Fibroblast of the aortic adventitia (primary cell): ENCODE results near the gene OPCML. TPM values are rescaled to one million over a fixed set of nuclear protein-coding genes. Genes with fewer than 3 reads are reported as not detected.

Experiments used
- DNase-seq: peaks from one replicate; pipeline ENCODE4 v3.0.0-alpha.2; 2010; ENCODE audit warnings: low read depth
- H3K4me3 ChIP-seq: 2 replicates; pipeline ENCODE4 v1.5.1; 2011; ENCODE audit warnings: low read depth, mild to moderate bottlenecking, control low read depth, low read length, moderate library complexity
- CTCF ChIP-seq: IDR thresholded peaks from 2 replicates; pipeline ENCODE4 v1.5.1; 2011; ENCODE audit warnings: mild to moderate bottlenecking, low read length, control low read depth, inconsistent platforms; ENCODE audit not compliant: insufficient read depth
- total RNA-seq: library from RNA; depleted of rRNA; stranded (reverse); fragments of >200 nt; gene quantifications from 2 replicates; pipeline ENCODE4 v1.2.3, GENCODE V29; 2012; ENCODE audit warnings: low replicate concordance

The OPCML gene
- total RNA-seq, 1 donor, result 0.18 TPM

DNA sequence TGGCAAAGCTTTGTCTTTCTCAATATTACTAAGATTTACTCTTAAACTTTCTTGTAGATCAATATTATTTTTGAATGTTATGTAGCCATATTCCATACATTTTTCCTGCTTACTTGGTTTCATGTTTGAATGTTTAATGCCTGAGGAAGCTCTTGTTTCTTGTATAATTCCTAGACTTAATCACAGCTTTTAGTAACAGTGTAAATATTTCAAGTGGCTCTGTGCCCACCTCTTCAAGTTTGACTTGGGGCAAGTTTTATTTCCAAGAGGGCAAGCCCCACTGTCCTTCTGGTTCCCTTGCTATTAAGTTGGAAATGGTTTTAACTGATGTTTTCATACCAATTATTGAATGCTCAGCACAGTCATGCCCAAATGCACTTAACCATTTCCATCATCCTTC lies 1004.1 kb downstream of the OPCML start:
- DNase-seq, result no peak
- no peak overlapping the region for H3K4me3 ChIP-seq
- TF ChIP-seq CTCF, result no peak

DNA sequence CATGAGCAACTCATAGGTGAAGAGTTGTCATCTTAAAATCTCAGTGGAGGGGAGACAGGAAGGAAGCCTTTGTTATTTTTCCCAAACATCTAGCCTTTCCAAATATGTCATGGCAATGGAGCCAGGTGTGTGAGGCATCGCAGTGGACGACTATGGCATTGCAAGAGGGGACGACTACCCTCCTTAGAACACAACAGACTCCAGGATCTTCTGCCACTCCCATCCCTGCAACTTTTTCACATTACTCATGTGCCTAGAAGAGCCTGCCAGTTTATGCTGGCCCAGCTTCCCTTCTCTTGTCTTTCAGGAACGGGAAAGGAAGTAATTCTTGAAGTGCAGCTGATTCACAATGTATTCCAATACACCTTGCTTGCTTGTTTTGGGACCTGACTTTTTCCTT lies 1008.4 kb downstream of the OPCML start:
- TF ChIP-seq CTCF, result no peak
- DNase-seq, result no peak
- H3K4me3 ChIP-seq, result no peak overlapping the region

- TF ChIP-seq CTCF, result no peak
- DNase-seq, result no peak
- no peak overlapping the region for H3K4me3 ChIP-seq
Observed at GRCh38 chr11:132520199-132520598, 1012.1 kb downstream of the OPCML start.

GRCh38 chr11:132519241-132519815 lies 1013.0 kb downstream of the OPCML start:
- no peak for TF ChIP-seq CTCF
- no peak overlapping the region for H3K4me3 ChIP-seq
- no peak for DNase-seq

DNA sequence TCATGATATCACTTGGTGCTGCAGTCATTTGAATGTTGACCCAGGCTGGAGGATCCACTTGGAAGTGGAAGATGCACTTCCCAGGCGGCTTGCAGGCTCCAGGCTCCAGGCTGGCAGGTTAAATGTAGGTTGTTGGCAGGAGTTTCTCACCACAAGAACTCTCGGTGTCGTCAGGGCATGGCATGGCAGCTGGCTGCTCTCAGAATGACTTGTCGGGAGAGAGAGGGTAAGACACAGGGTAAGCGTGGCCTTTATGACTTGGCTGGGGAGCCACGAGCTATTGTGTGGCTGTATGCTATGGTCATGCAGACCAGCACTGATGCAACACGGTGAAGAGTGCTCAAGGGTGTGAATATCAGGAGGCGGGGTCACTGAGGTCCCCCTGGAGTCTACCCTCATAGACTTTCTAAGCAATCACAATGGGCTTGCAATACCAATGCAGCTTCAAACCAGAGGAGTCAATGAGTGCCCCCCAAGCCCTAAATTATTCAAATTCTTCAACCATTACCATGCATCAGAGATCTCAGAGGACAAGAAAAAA lies 1027.7 kb downstream of the OPCML start:
- TF ChIP-seq CTCF, result no peak
- no peak overlapping the region for H3K4me3 ChIP-seq
- DNase-seq, result no peak

GRCh38 chr11:132501356-132501755 lies 1030.9 kb downstream of the OPCML start:
- H3K4me3 ChIP-seq, result no peak overlapping the region
- TF ChIP-seq CTCF, result no peak
- DNase-seq, result no peak

GRCh38 chr11:132499661-132500060 lies 1032.6 kb downstream of the OPCML start:
- DNase-seq, result no peak
- H3K4me3 ChIP-seq, result no peak overlapping the region
- TF ChIP-seq CTCF, result no peak
